OCI-LY3 (cell line): ENCODE data around the gene PI16.

Experiments used
- CTCF ChIP-seq: fragments of 200-600, 300-600 bp; sonication (generic); IDR thresholded peaks from 2 replicates; pipeline ENCODE4 v1.5.1; 2014; ENCODE audit warnings: antibody characterized with exemption, low read length, low read depth
- EZH2phosphoT487 ChIP-seq: fragments of 200-600 bp; shearing (Covaris generic); IDR thresholded peaks from 2 replicates; pipeline ENCODE4 v1.6.1; 2018; ENCODE audit warnings: antibody characterized with exemption, mixed run types, low read depth

GRCh38 chr6:36945301-36945700, 9.2 kb upstream of the PI16 start:
- no peak for TF ChIP-seq CTCF
- no peak for TF ChIP-seq EZH2phosphoT487
